ENCODE results near the gene GID4.

DNA sequence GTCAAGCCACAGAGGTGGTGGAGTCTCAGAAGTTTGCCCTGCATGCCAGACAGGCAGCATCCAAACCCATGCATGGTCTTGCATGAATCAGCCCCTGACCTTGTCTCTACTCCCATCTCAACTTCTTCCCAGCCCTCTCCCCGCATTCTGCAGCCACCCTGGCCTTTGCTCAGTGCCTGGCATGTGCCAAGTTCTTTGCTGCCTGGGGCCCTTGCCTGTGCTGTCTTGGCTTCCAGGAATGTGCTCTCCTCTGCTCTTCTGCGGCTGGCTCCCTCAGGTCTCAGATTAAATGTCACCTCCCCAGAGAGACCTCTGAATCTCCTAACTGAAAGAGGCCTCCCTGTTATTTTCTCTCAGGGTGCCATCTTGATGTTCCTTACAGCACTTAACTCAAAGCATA lies 48.9 kb upstream of the GID4 start:
- TF ChIP-seq, protein P1, sequence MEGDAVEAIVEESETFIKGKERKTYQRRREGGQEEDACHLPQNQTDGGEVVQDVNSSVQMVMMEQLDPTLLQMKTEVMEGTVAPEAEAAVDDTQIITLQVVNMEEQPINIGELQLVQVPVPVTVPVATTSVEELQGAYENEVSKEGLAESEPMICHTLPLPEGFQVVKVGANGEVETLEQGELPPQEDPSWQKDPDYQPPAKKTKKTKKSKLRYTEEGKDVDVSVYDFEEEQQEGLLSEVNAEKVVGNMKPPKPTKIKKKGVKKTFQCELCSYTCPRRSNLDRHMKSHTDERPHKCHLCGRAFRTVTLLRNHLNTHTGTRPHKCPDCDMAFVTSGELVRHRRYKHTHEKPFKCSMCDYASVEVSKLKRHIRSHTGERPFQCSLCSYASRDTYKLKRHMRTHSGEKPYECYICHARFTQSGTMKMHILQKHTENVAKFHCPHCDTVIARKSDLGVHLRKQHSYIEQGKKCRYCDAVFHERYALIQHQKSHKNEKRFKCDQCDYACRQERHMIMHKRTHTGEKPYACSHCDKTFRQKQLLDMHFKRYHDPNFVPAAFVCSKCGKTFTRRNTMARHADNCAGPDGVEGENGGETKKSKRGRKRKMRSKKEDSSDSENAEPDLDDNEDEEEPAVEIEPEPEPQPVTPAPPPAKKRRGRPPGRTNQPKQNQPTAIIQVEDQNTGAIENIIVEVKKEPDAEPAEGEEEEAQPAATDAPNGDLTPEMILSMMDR (IDR thresholded peaks at IDR 0.05) = no peak
- TF ChIP-seq POLR2A (IDR thresholded peaks at IDR 0.05) = no peak

Data from body of pancreas (tissue), 4 donors.